ENCODE measurements around the gene RAB38. TPM values are rescaled to one million over a fixed set of nuclear protein-coding genes. Genes with fewer than 3 reads are reported as not detected.

RAB38 gene
- total and polyA plus RNA-seq, 8 donors = 1.0 to 9.0 (median 2.9) TPM; not detected in 1

GRCh38 chr11:88087337-88087736 lies 87.9 kb downstream of the RAB38 start:
- no peaks in the 10 kb centered on the region for H3K4me1 ChIP-seq
- WGBS, 5 donors = 63 to 79% (median 76%) methylated on average over 3 of the region's 3 CpGs
- H3K9me3 ChIP-seq = no peaks in the 10 kb centered on the region
- H3K36me3 ChIP-seq = no peaks in the 10 kb centered on the region
- H3K27me3 ChIP-seq = no peaks in the 10 kb centered on the region
- DNase-seq = no peak
- H3K27ac ChIP-seq = no peak overlapping the region
- TF ChIP-seq CTCF (IDR thresholded peaks at IDR 0.05) (no peak), POLR2AphosphoS5 (IDR thresholded peaks at IDR 0.05) (no peak), EP300 (IDR thresholded peaks at IDR 0.05) (no peak), POLR2A (IDR thresholded peaks at IDR 0.05) (no peak)
- intact Hi-C loops (cut with DNase I; ENCODE audit: low total_unique reads) = no loop called here
- H3K4me3 ChIP-seq = no peak overlapping the region

- no peaks in the 10 kb centered on the region for H3K36me3 ChIP-seq
- no peaks in the 10 kb centered on the region for H3K27me3 ChIP-seq
- no peaks in the 10 kb centered on the region for H3K9me3 ChIP-seq
- H3K4me1 ChIP-seq = no peaks in the 10 kb centered on the region
- WGBS, 5 donors = 79 to 91% (median 88%) methylated on average over 2 of the region's 2 CpGs
- no peak overlapping the region for H3K4me3 ChIP-seq
- intact Hi-C loops (cut with DNase I; ENCODE audit: low total_unique reads) = no loop called here
- no peak for DNase-seq
- no peak overlapping the region for H3K27ac ChIP-seq
- TF ChIP-seq CTCF (IDR thresholded peaks at IDR 0.05) (no peak), EP300 (IDR thresholded peaks at IDR 0.05) (no peak), POLR2AphosphoS5 (IDR thresholded peaks at IDR 0.05) (no peak), POLR2A (IDR thresholded peaks at IDR 0.05) (no peak)
Observed at GRCh38 chr11:88086297-88086696, 88.9 kb downstream of the RAB38 start.

- Histone ChIP-seq H3K9me3 (peaks cover 0 to 8% (median 3%) of the 10 kb centered on the region in 4 donors), H3K4me3 (no peak overlapping the region), H3K36me3 (no peaks in the 10 kb centered on the region), H3K4me1 (no peaks in the 10 kb centered on the region), H3K27me3 (no peaks in the 10 kb centered on the region), H3K27ac (no peak overlapping the region)
- intact Hi-C loops (cut with DNase I; ENCODE audit: low total_unique reads) = no loop called here
- no peak for DNase-seq
- 74 to 82% (median 76%) methylated on average over 1 of the region's 1 CpG for WGBS, 5 donors
- TF ChIP-seq EP300 (IDR thresholded peaks at IDR 0.05) = no peak
- TF ChIP-seq POLR2A (IDR thresholded peaks at IDR 0.05) = no peak
- no peak for TF ChIP-seq POLR2AphosphoS5 (IDR thresholded peaks at IDR 0.05)
- TF ChIP-seq CTCF (IDR thresholded peaks at IDR 0.05) = no peak
Observed at GRCh38 chr11:88070437-88070836, 104.8 kb downstream of the RAB38 start.

GRCh38 chr11:88068848-88069554 lies 106.2 kb downstream of the RAB38 start:
- TF ChIP-seq CTCF (IDR thresholded peaks at IDR 0.05) (no peak), EP300 (IDR thresholded peaks at IDR 0.05) (no peak), POLR2AphosphoS5 (IDR thresholded peaks at IDR 0.05) (no peak), POLR2A (IDR thresholded peaks at IDR 0.05) (no peak)
- Histone ChIP-seq H3K27me3 (no peaks in the 10 kb centered on the region), H3K4me3 (no peak overlapping the region), H3K36me3 (no peaks in the 10 kb centered on the region), H3K9me3 (peaks cover 0 to 8% (median 3%) of the 10 kb centered on the region in 4 donors), H3K4me1 (no peaks in the 10 kb centered on the region), H3K27ac (no peak overlapping the region)
- DNase-seq = no peak
- intact Hi-C loops (cut with DNase I; ENCODE audit: low total_unique reads) = no loop called here
- WGBS, 5 donors = 88 to 93% (median 92%) methylated on average over 14 to 27 of the region's 27 CpGs
